ENCODE data around the gene PRIM1.
"Not testable (repeated sequence)": the region's sequence is repeated elsewhere in the genome, so short reads cannot be mapped to it uniquely, and the experiment has no call there.

The PRIM1 gene

DNA sequence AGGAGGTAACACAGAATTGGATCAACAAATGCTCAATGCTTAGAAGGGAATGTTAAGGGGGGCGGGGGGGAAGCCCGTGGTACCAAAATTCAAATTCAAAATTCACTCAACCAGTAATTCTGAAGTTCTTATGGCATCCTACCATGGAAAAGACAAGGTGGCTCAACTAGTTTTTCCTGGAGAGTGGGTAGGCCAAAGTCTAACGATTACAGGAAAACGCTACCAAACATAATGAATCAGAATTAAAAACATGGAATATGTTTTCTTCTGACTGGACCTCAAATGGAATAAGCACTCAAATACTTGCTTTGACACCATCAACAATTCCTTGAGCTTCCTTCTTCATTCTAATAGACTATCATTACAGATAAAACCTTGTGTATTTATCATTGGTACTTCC lies 29.3 kb downstream of the PRIM1 start:
- no peak for DNase-seq
- intact Hi-C loops (cut with DNase I), result loop anchor here (10.0 kb wide), 1 partner anchor 88 kb away; the partner anchor contains the start of gene BAZ2A

DNA sequence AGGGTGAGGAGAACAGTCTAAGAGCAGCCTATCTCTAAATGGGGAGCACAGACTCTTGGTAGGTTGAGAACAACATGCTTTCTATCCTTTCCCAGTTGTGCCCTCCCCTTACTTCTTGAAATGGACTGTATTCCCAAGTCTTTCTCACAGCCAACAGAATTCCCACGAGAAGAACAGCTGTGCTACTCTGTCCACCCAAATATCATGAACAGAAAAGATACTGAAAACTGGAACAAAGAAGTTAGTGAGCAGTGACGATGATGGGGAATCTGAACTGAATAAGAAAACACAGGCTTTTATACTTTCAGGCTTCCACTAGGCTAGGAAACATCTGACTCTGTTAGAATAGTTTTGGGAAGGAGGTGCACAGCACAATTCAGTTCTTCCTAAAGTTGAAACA lies 30.4 kb downstream of the PRIM1 start:
- intact Hi-C loops (cut with DNase I), result loop anchor here (10.0 kb wide), 1 partner anchor 87 kb away; the partner anchor contains the start of gene BAZ2A
- no peak for DNase-seq

DNA sequence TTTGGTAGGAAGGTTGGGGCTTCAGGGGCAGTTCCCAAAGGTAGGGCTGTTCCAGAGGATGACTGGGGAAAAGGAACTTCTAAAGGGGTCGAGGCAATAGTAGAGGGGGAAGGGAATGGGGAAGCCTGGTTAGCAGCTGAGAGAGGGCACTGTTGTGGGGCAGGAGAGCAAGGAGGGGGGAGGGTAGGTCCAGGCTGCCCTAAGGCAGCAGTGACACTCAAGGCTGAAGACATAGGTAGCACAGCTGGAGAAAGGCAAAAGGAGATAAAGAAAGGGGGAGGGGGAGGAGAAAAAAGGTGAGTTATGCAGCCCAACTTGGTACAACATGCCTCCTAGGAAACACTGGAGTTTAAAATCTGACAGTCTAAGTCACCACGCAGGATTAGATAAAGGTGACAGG lies 30.9 kb downstream of the PRIM1 start:
- intact Hi-C loops (cut with DNase I), result loop anchor here (10.0 kb wide), 1 partner anchor 86 kb away; the partner anchor contains the start of gene BAZ2A
- DNase-seq, result no peak

DNA sequence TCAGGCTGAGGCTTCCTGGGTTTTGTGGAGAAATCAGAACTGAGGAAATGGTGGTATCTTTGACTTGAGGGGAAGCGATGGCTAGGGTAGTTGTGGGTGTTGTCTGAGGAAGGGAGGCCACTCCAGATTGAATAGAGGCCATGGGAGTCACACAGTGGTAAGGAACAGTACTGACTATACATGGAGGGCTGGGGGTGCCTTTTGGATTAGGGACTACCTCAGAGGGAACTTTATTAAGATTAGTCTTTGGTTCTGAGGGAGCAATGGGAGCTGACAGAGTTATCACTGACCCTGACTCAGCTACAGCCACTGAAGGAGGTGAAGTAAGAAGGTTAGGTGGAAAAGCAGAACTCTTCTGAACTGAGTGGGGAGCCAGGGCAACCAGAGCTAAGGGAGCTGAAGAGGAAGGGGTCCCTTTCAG lies 31.4 kb downstream of the PRIM1 start:
- intact Hi-C loops (cut with DNase I), result loop anchor here (10.0 kb wide), 1 partner anchor 86 kb away; the partner anchor contains the start of gene BAZ2A
- DNase-seq, result no peak

DNA sequence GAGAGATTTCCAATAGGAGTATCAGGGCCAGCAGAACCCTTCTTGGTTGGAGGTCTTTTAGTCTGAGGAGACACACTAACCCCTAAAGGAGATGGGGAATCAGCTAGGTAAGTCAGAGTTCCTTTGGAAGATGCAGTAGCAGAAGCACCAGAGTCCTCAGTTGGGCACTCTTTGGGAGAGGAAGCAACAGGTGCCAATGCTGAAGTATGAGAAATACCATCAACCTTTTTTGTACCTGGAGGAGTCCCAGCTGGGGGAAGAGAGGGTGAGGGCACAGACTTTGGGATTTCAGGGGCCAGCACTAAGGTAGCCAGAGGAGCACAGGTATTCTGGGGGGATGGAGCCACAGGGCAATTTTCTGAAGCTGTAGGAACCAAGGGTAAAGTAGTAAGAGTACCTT lies 33.1 kb downstream of the PRIM1 start:
- intact Hi-C loops (cut with DNase I), result no loop called here

DNA sequence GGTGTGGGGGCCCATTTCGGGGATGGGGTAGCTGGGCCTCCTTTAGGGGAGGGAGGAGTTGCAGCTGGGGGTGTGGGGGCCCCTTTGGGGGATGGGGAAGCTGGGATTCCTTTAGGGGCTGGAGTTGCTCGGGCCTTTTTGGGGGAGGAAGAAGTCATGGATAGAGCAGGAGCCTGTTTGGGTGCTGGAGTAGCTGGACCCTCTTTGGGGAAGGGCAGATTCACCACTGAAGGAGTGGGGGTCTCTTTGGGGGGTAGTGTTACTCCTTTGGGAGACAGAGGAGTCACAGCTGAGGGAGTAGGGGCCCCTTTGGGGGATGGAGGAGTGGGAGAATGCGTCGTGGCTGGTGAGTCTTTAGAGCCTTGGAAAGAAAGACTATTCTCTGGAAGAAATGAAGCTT lies 33.5 kb downstream of the PRIM1 start:
- intact Hi-C loops (cut with DNase I), result no loop called here
- DNase-seq, result no peak

More for the DNA sequence above, 33.1 kb downstream of the PRIM1 start:
- DNase-seq, result no peak

DNA sequence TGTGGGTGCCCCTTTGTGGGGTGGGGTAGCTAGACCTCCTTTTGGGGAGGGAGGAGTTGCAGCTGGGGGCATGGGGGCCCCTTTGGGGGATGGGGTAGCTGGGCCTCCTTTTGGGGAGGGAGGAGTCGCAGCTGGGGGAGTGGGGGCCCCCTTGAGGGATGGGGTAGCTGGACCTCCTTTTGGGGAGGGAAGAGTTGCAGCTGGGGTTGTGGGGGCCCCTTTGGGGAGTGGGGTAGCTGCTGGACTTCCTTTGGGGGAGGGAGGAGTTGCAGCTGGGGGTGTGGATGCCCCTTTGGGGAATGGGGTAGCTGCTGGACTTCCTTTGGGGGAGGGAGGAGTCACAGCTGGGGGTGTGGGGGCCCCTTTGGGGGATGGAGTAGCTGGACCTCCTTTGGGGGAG lies 34.0 kb downstream of the PRIM1 start:
- intact Hi-C loops (cut with DNase I), result no loop called here
- DNase-seq, result no peak

DNA sequence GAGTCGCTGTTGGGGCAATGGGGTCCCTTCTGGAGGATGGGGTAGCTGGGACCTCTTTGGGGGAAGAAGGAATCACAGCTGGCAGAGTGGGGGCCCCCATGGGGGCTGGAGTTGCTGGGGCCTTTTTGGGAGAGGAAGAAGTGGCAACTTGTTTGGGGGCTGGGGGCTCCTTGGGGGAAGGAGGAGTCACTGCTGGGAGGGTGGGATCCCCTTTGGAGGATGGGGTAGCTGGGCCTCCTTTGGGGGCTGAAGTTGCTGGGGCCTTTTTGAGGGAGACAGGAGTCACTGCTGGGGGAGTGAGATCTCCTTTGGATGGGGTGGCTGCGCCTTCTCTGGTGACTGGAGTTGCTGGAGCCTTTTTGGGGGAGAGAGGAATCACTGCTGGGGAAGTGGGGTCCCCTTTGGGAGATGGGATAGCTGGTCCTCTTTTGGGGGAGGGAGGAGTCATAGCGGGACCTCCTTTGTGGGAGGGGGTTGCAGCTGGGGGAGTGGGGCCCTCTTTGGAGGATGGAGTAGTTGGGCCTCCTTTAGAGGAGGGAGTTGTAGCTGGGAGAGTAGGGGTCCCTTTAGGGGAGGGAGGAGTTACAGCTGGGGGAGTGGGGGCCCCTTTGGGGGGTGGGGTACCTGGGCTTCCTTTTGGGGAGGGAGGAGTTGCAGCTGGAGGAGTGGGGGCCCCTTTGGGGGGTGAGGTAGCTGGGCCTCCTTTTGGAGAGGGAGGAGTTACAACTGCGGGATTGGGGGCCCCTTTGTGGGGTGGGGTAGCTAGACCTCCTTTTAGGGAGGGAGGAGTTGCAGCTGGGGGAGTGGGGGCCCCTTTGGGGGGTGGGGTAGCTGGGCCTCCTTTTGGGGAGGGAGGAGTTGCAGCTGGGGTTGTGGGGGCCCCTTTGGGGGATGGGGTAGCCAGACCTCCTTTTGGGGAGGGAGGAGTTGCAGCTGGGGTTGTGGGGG lies 34.9 kb downstream of the PRIM1 start:
- intact Hi-C loops (cut with DNase I), result no loop called here
- DNase-seq, result peak in 1 of 42 donors; percentile 22

DNA sequence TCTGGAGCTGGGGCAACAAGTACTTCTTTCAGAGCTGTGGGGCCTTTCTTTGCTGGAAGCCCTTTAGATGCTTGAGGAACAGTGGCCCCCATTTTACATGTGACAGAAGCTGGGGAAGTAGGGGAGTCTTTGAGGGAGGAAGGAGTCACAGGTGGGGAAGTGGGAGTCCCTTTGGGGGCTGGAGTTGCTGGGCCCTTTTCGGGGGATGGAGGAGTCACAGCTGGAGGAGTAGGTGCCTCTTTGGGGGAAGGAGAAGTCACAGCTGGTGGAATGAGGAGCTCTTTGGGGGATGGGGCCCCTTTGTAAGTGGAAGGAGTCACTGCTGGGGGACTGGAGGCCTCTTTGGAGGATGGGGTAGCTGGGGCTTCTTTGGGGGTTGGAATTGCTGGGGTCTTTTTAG lies 35.7 kb downstream of the PRIM1 start:
- intact Hi-C loops (cut with DNase I), result no loop called here
- DNase-seq, result peak in 1 of 42 donors; percentile 9

DNA sequence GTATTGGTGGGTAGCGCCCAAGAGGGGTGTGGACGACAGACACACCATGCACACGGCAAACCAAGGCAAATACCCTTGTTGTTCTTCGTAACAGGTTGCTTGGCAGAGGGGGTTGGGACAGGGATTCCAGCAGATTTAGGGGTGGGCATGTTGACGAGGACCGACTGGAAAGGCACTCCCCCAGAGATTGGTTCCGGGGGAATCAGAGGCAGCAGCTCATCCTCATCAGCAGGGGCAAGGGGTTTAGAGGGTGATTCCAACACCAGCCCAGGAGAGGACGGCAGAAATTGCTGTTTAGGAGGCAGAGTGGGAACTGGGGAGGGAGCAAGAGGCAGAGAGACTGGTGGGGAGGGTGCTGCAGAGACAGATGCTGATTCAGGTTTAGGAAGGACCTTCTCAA lies 36.3 kb downstream of the PRIM1 start:
- intact Hi-C loops (cut with DNase I), result no loop called here
- DNase-seq, result peak in 2 of 42 donors; percentile 2 to 13

DNA sequence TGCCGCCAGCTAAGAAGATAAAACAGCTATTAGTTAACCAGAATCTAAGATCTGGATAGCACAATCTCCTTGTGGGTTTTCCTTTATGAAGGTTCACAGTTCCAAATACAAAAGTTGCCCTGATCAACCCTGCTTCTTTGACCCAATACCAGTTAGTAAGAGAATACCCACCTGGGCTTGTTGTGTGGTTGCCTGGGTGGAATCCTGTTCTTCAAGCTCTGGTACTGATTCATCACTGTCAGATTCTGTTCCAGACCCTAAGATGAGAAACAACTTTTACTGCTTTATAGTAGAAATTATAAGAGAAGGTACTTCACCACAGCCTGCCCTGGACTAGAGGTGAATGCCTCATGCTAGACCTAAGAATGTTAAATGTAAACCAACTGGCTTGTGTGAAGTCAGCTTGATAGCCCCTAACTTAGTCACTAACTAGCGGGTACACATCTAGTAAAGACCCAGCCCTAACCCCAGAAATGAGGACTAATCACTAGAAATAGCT lies 37.6 kb downstream of the PRIM1 start:
- no peak for DNase-seq
- intact Hi-C loops (cut with DNase I), result no loop called here

DNA sequence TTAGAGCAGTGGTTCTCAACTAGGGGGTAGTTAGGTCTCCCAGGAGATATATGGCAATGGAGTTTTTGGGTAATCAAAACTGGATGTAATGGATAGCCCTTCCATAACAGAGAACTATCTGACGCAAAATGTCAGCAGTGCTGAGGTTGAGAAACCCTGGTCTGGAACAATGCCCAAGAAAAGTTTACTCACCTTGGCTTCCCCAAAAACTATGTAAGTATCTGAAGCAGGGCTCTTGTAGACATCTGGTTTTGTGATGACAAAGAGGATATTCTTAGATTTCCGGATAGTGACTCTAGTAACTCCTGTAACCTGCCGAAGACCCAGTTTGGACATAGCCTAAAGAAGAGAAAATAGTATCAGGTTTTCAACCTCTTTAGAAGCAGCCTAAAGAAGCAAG lies 38.8 kb downstream of the PRIM1 start:
- DNase-seq, result no peak
- intact Hi-C loops (cut with DNase I), result no loop called here

DNA sequence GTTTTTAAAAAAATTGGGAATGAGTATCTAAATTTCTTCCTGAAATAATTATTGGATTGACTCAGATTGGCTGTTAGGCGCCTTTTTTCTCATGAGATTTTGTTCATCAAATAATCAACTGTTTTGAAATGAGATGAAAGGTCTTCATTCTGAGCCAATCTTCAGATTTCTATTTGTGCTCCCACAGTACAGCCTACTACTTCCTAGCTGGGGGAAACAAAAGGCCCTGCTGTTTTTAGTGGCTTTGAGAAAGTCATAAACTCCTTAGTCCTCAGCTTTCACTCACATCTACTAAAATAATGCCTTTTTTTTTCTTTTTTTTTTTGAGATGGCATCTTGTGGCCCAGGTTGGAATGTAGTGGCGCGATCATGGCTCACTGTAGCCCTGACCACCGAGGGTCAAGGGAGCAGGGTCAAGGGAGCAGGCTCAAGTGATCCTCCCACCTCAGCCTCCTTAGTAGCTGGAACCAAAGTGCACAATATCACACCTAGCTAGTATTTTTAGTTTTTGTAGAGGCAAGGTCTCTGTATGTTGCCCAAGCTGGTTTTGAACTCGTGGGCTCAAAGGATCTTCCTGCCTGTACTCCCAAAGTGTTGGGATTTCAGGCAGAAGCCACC lies 42.3 kb downstream of the PRIM1 start:
- intact Hi-C loops (cut with DNase I), result no loop called here
- DNase-seq, result peak in 1 of 42 donors; percentile 3

DNA sequence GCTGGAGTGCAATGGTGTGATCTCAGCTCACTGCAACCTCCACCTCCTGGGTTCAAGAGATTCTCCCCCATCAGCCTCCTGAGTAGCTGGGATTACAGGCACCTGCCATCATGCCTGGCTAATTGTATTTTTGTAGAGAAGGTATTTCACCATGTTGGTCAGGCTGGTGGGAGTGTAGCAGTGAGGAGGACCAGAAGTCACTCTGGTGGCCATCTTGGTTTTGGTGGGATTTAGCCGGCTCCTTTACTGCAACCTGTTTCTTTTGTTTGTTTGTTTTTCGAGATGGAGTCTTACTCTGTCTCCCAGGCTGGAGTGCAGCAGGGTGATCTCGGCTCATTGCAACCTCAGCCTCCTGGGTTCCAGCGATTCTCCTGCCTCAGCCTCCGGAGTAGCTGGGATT lies 47.6 kb downstream of the PRIM1 start:
- intact Hi-C loops (cut with DNase I), result not testable (repeated sequence)
- DNase-seq, result peak in 2 of 42 donors; percentile 1 to 2

DNA sequence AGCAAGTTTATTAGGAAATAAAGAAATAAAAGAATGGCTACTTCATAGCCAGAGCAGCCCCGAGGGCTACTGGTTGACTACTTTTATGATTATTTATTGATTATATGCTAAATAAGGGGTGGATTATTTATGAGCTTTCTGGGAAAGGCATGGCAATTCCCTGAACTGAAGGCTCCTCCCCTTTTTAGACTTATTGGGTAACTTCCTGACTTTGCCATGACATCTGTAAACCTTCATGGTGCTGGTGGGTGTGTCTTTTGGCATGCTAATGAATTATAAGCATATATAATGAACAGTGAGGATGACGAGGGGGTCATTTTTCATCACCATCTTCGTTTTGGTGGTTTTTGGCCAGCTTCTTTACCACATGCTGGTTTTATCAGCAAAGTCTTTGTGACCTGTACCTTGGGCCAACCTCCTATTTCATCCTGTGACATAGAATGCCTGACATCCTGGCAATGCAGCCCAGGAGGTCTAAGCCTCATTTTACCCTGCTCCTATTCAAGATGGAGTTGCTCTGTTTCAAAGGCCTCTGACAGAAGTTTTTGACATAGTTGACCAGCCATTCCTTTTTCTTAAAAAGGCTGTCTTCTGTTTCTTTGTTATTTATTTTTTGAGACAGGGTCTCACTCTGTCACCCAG lies 53.0 kb downstream of the PRIM1 start:
- DNase-seq, result peak in 1 of 42 donors; percentile 7
- intact Hi-C loops (cut with DNase I), result no loop called here

DNA sequence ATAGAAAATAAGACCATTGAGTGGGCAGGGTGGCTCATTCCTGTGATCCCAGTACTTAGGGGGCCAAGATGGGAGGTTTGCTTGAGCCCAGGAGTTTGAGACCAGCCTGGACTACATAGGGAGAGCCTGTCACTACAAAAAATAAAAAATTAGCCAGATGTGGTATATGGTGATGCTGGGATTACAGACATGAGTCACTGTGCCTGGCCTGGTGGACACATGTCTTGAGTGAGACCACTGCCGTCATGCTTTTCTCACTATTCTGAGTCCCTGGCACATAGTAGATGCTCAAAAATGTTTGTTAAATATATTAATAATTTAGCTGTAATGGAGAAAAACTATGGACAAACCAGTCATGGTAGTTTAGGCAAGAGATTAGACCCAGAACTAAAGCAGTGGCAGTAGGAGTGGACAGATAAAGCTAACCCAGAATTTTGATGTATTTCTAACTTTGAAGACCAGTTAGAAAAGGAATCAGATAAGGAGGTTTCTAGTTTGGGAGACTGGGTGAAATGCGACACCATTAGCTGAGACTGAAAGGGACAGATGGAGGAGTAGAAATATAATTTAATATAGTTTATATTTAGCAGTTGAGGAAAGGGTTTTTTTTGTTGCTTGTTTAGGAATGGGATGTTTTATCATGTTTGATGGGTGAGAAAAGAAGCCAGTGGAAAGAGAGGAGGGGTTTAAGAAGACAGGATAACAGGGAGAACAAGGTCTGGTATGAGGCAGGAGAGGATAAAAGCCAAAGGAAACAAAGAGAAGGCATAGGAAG lies 56.6 kb downstream of the PRIM1 start:
- intact Hi-C loops (cut with DNase I), result no loop called here
- DNase-seq, result no peak

DNA sequence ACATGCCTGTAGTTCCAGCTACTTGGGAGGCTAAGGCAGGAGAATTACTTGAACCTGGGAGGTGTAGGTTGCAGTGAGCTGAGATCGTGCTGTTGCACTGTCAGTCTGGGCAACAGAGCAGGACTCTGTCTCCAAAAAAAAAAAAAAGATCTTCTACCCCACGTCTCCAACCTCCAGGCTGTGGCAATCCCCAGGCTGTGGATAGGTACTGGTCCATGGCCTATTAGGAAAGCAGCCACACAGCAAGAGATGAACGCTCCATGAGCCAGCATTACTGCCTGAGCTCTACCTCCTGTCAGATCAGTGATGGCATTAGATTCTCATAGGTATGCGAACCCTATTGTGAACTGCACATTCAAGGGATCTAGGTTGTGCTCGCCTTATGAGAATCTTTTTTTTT lies 58.0 kb downstream of the PRIM1 start:
- intact Hi-C loops (cut with DNase I), result no loop called here
- peak in 3 of 42 donors; percentile 1 to 10 (median 2) for DNase-seq

DNA sequence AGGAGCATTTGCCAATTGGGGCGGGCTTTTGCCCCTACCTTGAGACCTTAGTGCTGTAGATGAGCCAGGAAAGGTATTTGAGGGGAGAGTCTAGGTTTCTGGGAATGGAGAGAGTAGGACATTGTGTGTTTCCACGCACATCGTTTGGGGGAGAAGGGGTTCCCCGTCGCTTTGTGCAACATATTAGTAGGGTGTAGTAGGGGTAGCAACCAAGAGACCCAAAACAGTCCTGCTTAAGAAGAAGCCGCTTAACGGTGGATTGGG lies 63.3 kb downstream of the PRIM1 start:
- DNase-seq, result peak in 4 of 42 donors; percentile 21 to 46 (median 28)
- intact Hi-C loops (cut with DNase I), result loop anchor here (2.0 to 5.0 kb wide), 2 partner anchors 36 to 51 kb away; partner anchors contain the start of gene NACA
